SU-DHL-6 (cell line): ENCODE results near the gene CCDC194.

Source experiments
- EZH2phosphoT487 ChIP-seq: fragments of 200-600 bp; sonication (generic), shearing (Covaris generic); conservative IDR thresholded peaks from 2 replicates; pipeline ENCODE4 v1.6.1; 2018; ENCODE audit warnings: mild to moderate bottlenecking, antibody characterized with exemption, low read length, moderate library complexity, mixed read lengths
- TF ChIP-seq, protein P1 (sequence below): fragments of 200-600 bp; sonication (generic); IDR thresholded peaks from one replicate; pipeline ENCODE4 v1.5.1; 2017; ENCODE audit warnings: antibody characterized with exemption, mild to moderate bottlenecking, low read length, moderate library complexity; ENCODE audit not compliant: insufficient read depth, poor library complexity, severe bottlenecking

GRCh38 chr19:17419154-17419620, 25.2 kb upstream of the CCDC194 start:
- TF ChIP-seq, protein P1, sequence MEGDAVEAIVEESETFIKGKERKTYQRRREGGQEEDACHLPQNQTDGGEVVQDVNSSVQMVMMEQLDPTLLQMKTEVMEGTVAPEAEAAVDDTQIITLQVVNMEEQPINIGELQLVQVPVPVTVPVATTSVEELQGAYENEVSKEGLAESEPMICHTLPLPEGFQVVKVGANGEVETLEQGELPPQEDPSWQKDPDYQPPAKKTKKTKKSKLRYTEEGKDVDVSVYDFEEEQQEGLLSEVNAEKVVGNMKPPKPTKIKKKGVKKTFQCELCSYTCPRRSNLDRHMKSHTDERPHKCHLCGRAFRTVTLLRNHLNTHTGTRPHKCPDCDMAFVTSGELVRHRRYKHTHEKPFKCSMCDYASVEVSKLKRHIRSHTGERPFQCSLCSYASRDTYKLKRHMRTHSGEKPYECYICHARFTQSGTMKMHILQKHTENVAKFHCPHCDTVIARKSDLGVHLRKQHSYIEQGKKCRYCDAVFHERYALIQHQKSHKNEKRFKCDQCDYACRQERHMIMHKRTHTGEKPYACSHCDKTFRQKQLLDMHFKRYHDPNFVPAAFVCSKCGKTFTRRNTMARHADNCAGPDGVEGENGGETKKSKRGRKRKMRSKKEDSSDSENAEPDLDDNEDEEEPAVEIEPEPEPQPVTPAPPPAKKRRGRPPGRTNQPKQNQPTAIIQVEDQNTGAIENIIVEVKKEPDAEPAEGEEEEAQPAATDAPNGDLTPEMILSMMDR = no peak
- TF ChIP-seq EZH2phosphoT487 = no peak
